Neural crest cell (in vitro differentiated cells): ENCODE data around the gene QRFP. TPM values are rescaled to one million over a fixed set of nuclear protein-coding genes. Genes with fewer than 3 reads are reported as not detected.

ENCODE experiments used
- DNase-seq: peaks from one replicate; pipeline ENCODE4 v3.0.0; 2021; ENCODE audit warnings: low read depth, mixed read lengths, low spot score
- H3K27ac Mint-ChIP-seq: one replicate; pipeline ENCODE4 v1.8.0; 2021; ENCODE audit warnings: mild to moderate bottlenecking, mixed read lengths; ENCODE audit not compliant: unreplicated experiment
- H3K27me3 Mint-ChIP-seq: 2 replicates; pipeline ENCODE4 v1.8.0; 2021; ENCODE audit warnings: low read depth, mild to moderate bottlenecking, mixed read lengths
- H3K36me3 Mint-ChIP-seq: 2 replicates; pipeline ENCODE4 v1.8.0; 2021; ENCODE audit warnings: low read depth, mild to moderate bottlenecking, mixed read lengths
- H3K4me1 Mint-ChIP-seq: 2 replicates; pipeline ENCODE4 v1.8.0; 2021; ENCODE audit warnings: mixed read lengths
- H3K4me3 Mint-ChIP-seq: one replicate; pipeline ENCODE4 v1.8.0; 2021; ENCODE audit warnings: mild to moderate bottlenecking, mixed read lengths
- H3K9me3 Mint-ChIP-seq: 2 replicates; pipeline ENCODE4 v1.8.0; 2021; ENCODE audit warnings: mixed read lengths
- CTCF ChIP-seq: fragments of 200-600 bp; sonication (generic); conservative IDR thresholded peaks from 2 replicates; pipeline ENCODE4 v1.5.0; 2021; ENCODE audit warnings: antibody characterized with exemption, mild to moderate bottlenecking
- total RNA-seq: library from RNA; stranded (reverse); gene quantifications from 2 replicates; pipeline ENCODE4 v1.2.1, GENCODE V29; 2021

The QRFP gene
- total RNA-seq, 1 donor from 2014 or later, result not detected

- H3K27ac Mint-ChIP-seq, result peak overlapping the region; percentile 76
- DNase-seq, result no peak
- peak; percentile 20 for TF ChIP-seq CTCF
- peaks cover 14% of the 10 kb centered on the region for H3K4me1 Mint-ChIP-seq
- H3K9me3 Mint-ChIP-seq, result no peaks in the 10 kb centered on the region
- H3K36me3 Mint-ChIP-seq, result no peaks in the 10 kb centered on the region
- H3K27me3 Mint-ChIP-seq, result peaks cover 47% of the 10 kb centered on the region
- H3K4me3 Mint-ChIP-seq, result no peak overlapping the region
Observed at GRCh38 chr9:130932255-130933079, 35.9 kb upstream of the QRFP start.

- H3K4me1 Mint-ChIP-seq, result peaks cover 11% of the 10 kb centered on the region
Observed at GRCh38 chr9:130931508-130932254, 35.1 kb upstream of the QRFP start.

GRCh38 chr9:130930804-130931349, 34.3 kb upstream of the QRFP start:
- Mint-ChIP-seq H3K27me3 (peaks cover 31% of the 10 kb centered on the region), H3K27ac (no peak overlapping the region), H3K4me1 (peaks cover 9% of the 10 kb centered on the region), H3K4me3 (no peak overlapping the region), H3K9me3 (no peaks in the 10 kb centered on the region), H3K36me3 (no peaks in the 10 kb centered on the region)
- DNase-seq, result no peak
- no peak for TF ChIP-seq CTCF

More at GRCh38 chr9:130931508-130932254, 35.1 kb upstream of the QRFP start:
- no peak overlapping the region for H3K27ac Mint-ChIP-seq
- H3K9me3 Mint-ChIP-seq, result no peaks in the 10 kb centered on the region
- no peak for TF ChIP-seq CTCF
- no peak overlapping the region for H3K4me3 Mint-ChIP-seq
- no peaks in the 10 kb centered on the region for H3K36me3 Mint-ChIP-seq
- peaks cover 39% of the 10 kb centered on the region for H3K27me3 Mint-ChIP-seq
- DNase-seq, result no peak

- DNase-seq, result no peak
- no peaks in the 10 kb centered on the region for H3K9me3 Mint-ChIP-seq
- no peak for TF ChIP-seq CTCF
- peaks cover 8% of the 10 kb centered on the region for H3K4me1 Mint-ChIP-seq
- no peak overlapping the region for H3K27ac Mint-ChIP-seq
- no peaks in the 10 kb centered on the region for H3K36me3 Mint-ChIP-seq
- H3K27me3 Mint-ChIP-seq, result peaks cover 29% of the 10 kb centered on the region
- H3K4me3 Mint-ChIP-seq, result no peak overlapping the region
Observed at GRCh38 chr9:130930132-130930803, 33.7 kb upstream of the QRFP start.

- Mint-ChIP-seq H3K9me3 (no peaks in the 10 kb centered on the region), H3K27me3 (peaks cover 23% of the 10 kb centered on the region), H3K4me3 (no peak overlapping the region), H3K36me3 (no peaks in the 10 kb centered on the region), H3K4me1 (peaks cover 5% of the 10 kb centered on the region), H3K27ac (no peak overlapping the region)
- TF ChIP-seq CTCF, result no peak
- no peak for DNase-seq
Observed at GRCh38 chr9:130929571-130930038, 33.0 kb upstream of the QRFP start.
